Lower leg skin (tissue), 4 donors: ENCODE results near the gene DPH6. TPM values are rescaled to one million over a fixed set of nuclear protein-coding genes. Genes with fewer than 3 reads are reported as not detected.
"Not testable (repeated sequence)": the region's sequence is repeated elsewhere in the genome, so short reads cannot be mapped to it uniquely, and the experiment has no call there.

Source experiments
- DNase-seq, 2 donors: peaks; one replicate each; pipeline ENCODE4 v3.0.0-alpha.2; 2019; ENCODE audit warnings: low spot score in 2 of 2
- H3K4me3 ChIP-seq: fragments of 200-600 bp; sonication (generic); 2 replicates; pipeline ENCODE4 v1.5.1; 2017; ENCODE audit warnings: mild to moderate bottlenecking, low read depth; ENCODE audit not compliant: poor library complexity, severe bottlenecking
- CTCF ChIP-seq, 3 donors: fragments of 450-650 bp; IDR thresholded peaks; one replicate each; pipeline ENCODE4 v1.5.1; 2016; ENCODE audit warnings: antibody characterized with exemption in 3 of 3, mild to moderate bottlenecking in 3 of 3, moderate library complexity in 2 of 3
- POLR2A ChIP-seq, 2 donors: fragments of 450-650 bp; IDR thresholded peaks; one replicate each; pipeline ENCODE4 v1.6.1; 2016 to 2017; ENCODE audit warnings: antibody characterized with exemption in 2 of 2, mild to moderate bottlenecking in 1 of 2, moderate library complexity in 1 of 2
- WGBS, 2 donors: methylation state at CpG; one replicate each; pipeline ENCODE4 v1.1.5; 2018; 5-methylcytosine and 5-hydroxymethylcytosine counted together
- intact Hi-C: fragments of 100-400 bp; cut with DNase I; formaldehyde crosslinking; loops from one replicate; pipeline ENCODE4 v1.15.0; 2023; ENCODE audit warnings: low total_unique reads
- total RNA-seq, 4 donors: library from RNA; depleted of rRNA; stranded (reverse); fragments of >200 nt; gene quantifications; one replicate each; pipeline ENCODE4 v1.1.0, GENCODE V29; 2016

DPH6 gene
- total RNA-seq, 4 donors from 2014 or later = 8.1 to 26.4 (median 18.8) TPM

DNA sequence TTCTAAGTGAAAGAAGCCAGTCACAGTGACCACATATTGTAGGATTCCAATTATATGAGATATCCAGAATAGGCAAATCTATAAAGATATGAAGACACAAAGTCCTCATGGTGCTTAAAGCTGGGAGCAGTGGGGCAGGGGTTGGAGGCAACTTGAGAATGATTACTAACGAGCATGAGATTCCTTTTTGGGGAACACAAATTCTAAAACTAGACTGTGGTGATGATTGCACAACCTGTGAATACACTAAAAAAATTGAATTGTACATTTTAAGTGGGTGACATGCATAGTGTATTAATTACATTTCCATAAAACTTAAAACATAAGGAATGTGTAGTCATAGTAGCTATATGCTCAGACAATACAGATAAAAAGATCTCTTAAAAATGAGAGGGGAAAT is 103.2 kb downstream of the DPH6 start:
- no peak for TF ChIP-seq CTCF (IDR thresholded peaks at IDR 0.05)
- TF ChIP-seq POLR2A (IDR thresholded peaks at IDR 0.05) = no peak
- no peak for DNase-seq
- 82 to 88% methylated on average over 1 of the region's 1 CpG for WGBS, 2 donors
- intact Hi-C loops = loop anchor here (5.0 to 10.0 kb wide), 2 partner anchors 148 to 1625 kb away; no protein-coding TSS in a partner anchor
- H3K4me3 ChIP-seq = no peak overlapping the region

GRCh38 chr15:35441279-35441678 is 104.7 kb downstream of the DPH6 start:
- 96 to 97% methylated on average over 4 of the region's 4 CpGs for whole genome bisulfite sequencing, 2 donors
- H3K4me3 ChIP-seq, DNase-seq: not testable (repeated sequence)
- intact Hi-C loops = loop anchor here (5.0 to 10.0 kb wide), 2 partner anchors 146 to 1626 kb away; no protein-coding TSS in a partner anchor

GRCh38 chr15:35440265-35440664 is 105.7 kb downstream of the DPH6 start:
- DNase-seq = no peak
- no peak overlapping the region for H3K4me3 ChIP-seq
- TF ChIP-seq POLR2A (IDR thresholded peaks at IDR 0.05) (no peak), CTCF (IDR thresholded peaks at IDR 0.05) (no peak)
- WGBS, 2 donors = 61 to 65% methylated on average over 3 of the region's 3 CpGs
- intact Hi-C loops = loop anchor here (5.0 to 10.0 kb wide), 2 partner anchors 145 to 1627 kb away; no protein-coding TSS in a partner anchor

DNA sequence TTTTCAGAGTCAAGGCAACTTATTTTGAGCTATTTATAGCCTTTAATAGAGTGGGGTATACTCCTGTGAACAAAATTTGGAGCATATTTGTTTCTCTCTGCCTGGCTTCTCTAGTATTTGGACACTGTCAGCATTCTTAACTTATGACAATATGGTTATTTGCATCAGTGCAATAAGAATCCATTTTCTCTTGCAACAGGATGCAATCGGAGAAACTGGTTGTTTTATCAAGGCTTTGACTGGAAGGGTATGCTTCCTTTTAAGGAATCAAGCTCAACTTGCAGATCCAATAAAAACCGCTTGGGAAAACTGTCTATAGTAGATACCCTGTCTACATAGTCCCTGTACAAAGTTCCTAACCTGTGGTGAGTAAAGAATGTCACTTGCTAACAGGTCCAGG is 106.7 kb downstream of the DPH6 start:
- no peak for TF ChIP-seq POLR2A (IDR thresholded peaks at IDR 0.05)
- TF ChIP-seq CTCF (IDR thresholded peaks at IDR 0.05) = no peak
- intact Hi-C loops = no loop called here
- DNase-seq = no peak
- H3K4me3 ChIP-seq = no peak overlapping the region
- 72 to 84% methylated on average over 2 of the region's 2 CpGs for WGBS, 2 donors

DNA sequence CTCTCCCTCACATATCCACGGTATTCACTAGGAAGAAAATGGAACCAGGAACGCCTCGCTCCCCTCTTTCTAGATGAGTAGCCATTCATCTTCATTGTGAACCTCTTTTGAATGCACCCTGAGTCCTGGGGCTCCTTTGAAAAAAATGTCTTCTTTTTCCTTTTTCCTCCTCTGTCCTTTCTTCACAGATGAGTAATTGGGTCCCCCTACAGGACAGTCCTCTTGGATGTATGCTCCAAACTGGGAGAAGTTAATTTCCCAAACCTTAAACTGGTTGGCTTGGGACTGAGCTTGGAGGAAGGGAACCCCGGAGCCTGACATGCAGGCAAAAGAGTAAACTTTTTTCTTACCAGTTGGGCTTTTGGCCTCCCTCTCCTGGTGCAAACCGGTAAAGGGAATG is 108.8 kb downstream of the DPH6 start:
- no peak for DNase-seq
- no peak for TF ChIP-seq CTCF (IDR thresholded peaks at IDR 0.05)
- TF ChIP-seq POLR2A (IDR thresholded peaks at IDR 0.05) = no peak
- WGBS, 2 donors = 97% methylated on average over 5 of the region's 5 CpGs
- intact Hi-C loops = no loop called here
- H3K4me3 ChIP-seq = no peak overlapping the region

DNA sequence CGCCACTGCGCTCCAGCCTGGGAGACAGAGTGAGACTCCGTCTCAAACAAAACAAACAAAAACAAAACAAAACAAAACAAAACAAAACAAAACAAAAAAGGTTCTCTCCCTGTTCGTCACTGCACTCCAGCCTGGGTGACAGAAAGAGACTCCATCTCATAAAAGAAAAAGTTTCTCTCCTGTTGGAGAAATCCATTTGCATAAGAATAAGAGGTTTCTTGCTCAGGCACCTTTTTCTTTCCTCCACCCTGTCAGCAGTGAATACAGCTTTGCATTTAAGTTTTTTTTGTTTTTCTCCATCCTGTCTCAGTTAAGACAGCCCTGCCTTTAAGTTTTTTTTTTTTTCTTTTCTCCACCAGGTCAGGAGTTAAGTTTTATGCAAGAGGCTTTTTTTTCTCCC is 109.5 kb downstream of the DPH6 start:
- DNase-seq = no peak
- WGBS, 2 donors = 89 to 100% methylated on average over 4 of the region's 4 CpGs
- intact Hi-C loops = no loop called here
- no peak for TF ChIP-seq CTCF (IDR thresholded peaks at IDR 0.05)
- no peak for TF ChIP-seq POLR2A (IDR thresholded peaks at IDR 0.05)
- H3K4me3 ChIP-seq = no peak overlapping the region
